Kidney epithelial cell (primary cell): ENCODE measurements around the gene LITAFD. TPM values are rescaled to one million over a fixed set of nuclear protein-coding genes. Genes with fewer than 3 reads are reported as not detected.
"Not testable (repeated sequence)": the region's sequence is repeated elsewhere in the genome, so short reads cannot be mapped to it uniquely, and the experiment has no call there.

Experiments used
- DNase-seq: peaks from one replicate; pipeline ENCODE4 v3.0.0-alpha.2; 2010; ENCODE audit warnings: low read depth
- H3K27me3 ChIP-seq: 2 replicates; pipeline ENCODE4 v1.6.0; 2011; ENCODE audit warnings: low read length; ENCODE audit not compliant: control insufficient read depth, insufficient read depth
- H3K36me3 ChIP-seq: 2 replicates; pipeline ENCODE4 v1.5.1; 2011; ENCODE audit warnings: low read length; ENCODE audit not compliant: control insufficient read depth, insufficient read depth
- H3K4me3 ChIP-seq: 2 replicates; pipeline ENCODE4 v1.5.1; 2011; ENCODE audit warnings: low read depth, mild to moderate bottlenecking, control low read depth, low read length
- CTCF ChIP-seq: IDR thresholded peaks from 2 replicates; pipeline ENCODE4 v1.5.1; 2011; ENCODE audit warnings: mild to moderate bottlenecking, moderate library complexity, low read length, control low read depth, inconsistent platforms; ENCODE audit not compliant: insufficient read depth, poor library complexity, severe bottlenecking
- total RNA-seq: library from RNA; depleted of rRNA; stranded (reverse); fragments of >200 nt; gene quantifications from 2 replicates; pipeline ENCODE4 v1.2.3, GENCODE V29; 2015

The LITAFD gene
- total RNA-seq, 1 donor from 2014 or later = not detected

GRCh38 chr16:8869212-8869987, 12.8 kb upstream of the LITAFD start:
- H3K27me3 ChIP-seq = no peaks in the 10 kb centered on the region
- no peak for TF ChIP-seq CTCF
- DNase-seq = no peak
- peak overlapping the region; percentile 41 for H3K4me3 ChIP-seq
- H3K36me3 ChIP-seq = no peaks in the 10 kb centered on the region

DNA sequence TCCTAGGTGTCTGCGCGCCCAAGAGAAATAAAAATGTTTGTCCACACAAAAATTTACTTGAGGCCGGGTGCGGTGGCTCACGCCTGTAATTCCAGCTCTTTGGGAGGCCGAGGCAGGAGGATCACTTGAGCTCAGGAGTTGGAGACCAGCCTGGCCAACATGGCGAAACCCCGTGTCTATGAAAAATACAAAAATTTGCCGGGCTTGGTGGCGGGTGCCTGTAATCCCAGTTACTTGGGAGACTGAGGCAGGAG, 12.2 kb upstream of the LITAFD start:
- not testable (repeated sequence) for H3K36me3 ChIP-seq, H3K27me3 ChIP-seq

GRCh38 chr16:8872071-8872470, 10.1 kb upstream of the LITAFD start:
- no peak overlapping the region for H3K4me3 ChIP-seq
- no peaks in the 10 kb centered on the region for H3K27me3 ChIP-seq
- no peaks in the 10 kb centered on the region for H3K36me3 ChIP-seq
- TF ChIP-seq CTCF = no peak
- no peak for DNase-seq

More for the DNA sequence above, 12.2 kb upstream of the LITAFD start:
- not testable (repeated sequence) for H3K4me3 ChIP-seq, DNase-seq

DNA sequence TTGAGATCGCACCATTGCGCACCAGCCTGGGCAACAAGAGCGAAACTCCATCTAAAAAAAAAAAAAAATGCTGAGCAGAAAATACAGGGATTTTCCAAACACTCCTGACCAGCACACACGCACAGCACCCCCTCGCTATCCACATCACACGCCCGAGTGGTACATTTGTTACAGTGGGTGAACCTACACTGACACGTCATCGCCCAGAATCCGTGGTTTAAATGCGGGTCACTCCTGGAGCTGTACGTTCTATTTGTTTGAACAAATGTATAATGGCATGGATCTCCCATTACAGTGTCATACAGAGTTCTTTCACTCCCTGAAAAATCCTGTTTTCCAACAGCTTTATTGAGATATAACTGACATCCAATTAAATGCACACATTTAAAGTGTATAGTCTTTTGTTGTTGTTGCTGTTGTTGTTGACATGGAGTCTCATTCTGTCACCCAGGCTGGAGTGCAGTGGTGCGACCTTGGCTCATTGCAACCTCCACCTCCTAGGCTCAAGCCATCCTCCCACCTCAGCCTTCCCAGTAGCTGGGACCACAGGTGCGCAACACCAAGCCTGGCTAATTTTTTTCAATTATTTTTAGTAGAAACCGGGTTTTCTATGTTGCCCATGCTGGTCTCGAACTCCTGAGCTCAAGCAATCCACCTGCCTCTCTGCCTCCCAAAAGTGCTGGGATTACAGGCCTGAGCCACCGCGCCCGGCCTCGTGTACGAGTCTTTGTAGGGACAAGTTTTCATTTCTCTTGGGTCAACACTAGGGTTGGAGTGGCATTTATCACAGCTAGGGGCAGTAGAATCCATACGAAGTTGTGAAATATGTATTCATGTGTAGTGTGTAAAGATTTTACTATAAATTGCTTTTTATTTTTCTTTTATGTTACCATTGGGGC, 8.9 kb upstream of the LITAFD start:
- Histone ChIP-seq H3K27me3 (no peaks in the 10 kb centered on the region), H3K36me3 (no peaks in the 10 kb centered on the region), H3K4me3 (no peak overlapping the region)
- DNase-seq = no peak
- no peak for TF ChIP-seq CTCF

DNA sequence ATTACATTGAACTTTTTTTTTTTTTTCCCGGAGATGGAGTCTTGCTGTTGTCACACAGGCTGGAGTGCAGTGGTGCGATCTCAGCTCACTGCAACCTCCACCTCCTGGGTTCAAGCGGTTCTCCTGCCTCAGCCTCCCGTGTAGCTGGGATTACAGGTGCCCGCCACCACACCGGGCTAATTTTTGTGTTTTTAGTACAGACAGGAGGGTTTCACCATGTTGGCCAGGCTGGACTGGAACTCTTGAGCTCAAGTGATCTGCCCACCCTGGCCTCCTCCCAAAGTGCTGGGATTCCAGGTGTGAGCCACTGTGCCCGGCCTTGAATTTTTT, 8.3 kb upstream of the LITAFD start:
- not testable (repeated sequence) for H3K36me3 ChIP-seq

DNA sequence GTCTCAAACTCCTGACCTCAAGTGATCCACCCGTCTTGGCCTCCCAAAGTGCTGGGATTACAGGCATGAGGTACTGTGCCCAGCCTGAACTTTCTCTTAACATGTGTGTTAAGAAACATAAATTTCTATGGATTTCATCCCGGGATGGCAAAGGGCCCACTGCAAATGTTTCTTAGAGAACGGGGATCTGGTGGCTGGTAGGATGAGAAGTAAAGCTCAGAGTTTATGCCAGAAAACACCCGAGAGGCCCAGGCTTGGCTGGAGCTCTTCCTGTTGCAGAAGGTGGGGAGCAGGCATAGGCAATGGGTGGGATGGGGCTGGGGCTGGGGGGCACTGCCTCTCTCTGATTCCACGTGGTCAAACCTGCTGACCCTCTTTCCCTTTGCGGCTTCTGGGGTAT, 7.8 kb upstream of the LITAFD start:
- Histone ChIP-seq H3K4me3 (no peak overlapping the region), H3K27me3 (no peaks in the 10 kb centered on the region), H3K36me3 (no peaks in the 10 kb centered on the region)
- DNase-seq = no peak
- TF ChIP-seq CTCF = no peak

More for the DNA sequence above, 8.3 kb upstream of the LITAFD start:
- DNase-seq, H3K27me3 ChIP-seq, H3K4me3 ChIP-seq: not testable (repeated sequence)

- not testable (repeated sequence) for H3K27me3 ChIP-seq, H3K36me3 ChIP-seq, DNase-seq, H3K4me3 ChIP-seq
These were observed 6.8 kb upstream of the LITAFD start for GRCh38 chr16:8875317-8875716.
